Ishikawa (cell line): Measurements from ENCODE around the gene BCCIP.

Source experiments
- CEBPB ChIP-seq: IDR thresholded peaks from 2 replicates; pipeline ENCODE4 v1.6.1; 2012
- CREB1 ChIP-seq: IDR thresholded peaks from 2 replicates; pipeline ENCODE4 v1.6.1; 2012; ENCODE audit warnings: low read depth
- EP300 ChIP-seq: IDR thresholded peaks from 2 replicates; pipeline ENCODE4 v1.6.1; 2012; ENCODE audit warnings: borderline replicate concordance
- FOXM1 ChIP-seq: IDR thresholded peaks from 2 replicates; pipeline ENCODE4 v1.6.1; 2012; ENCODE audit warnings: low read depth, borderline replicate concordance
- NFIC ChIP-seq: IDR thresholded peaks from 2 replicates; pipeline ENCODE4 v1.6.1; 2012
- RAD21 ChIP-seq: IDR thresholded peaks from 2 replicates; pipeline ENCODE4 v1.6.1; 2012; ENCODE audit warnings: low read depth
- REST ChIP-seq: IDR thresholded peaks from 2 replicates; pipeline ENCODE4 v1.6.1; 2012; ENCODE audit warnings: low read depth, mild to moderate bottlenecking
- TAF1 ChIP-seq: IDR thresholded peaks from 2 replicates; pipeline ENCODE4 v1.6.1; 2012; ENCODE audit warnings: low read depth, mild to moderate bottlenecking
- TEAD4 ChIP-seq: IDR thresholded peaks from 2 replicates; pipeline ENCODE4 v1.6.1; 2012
- USF1 ChIP-seq: IDR thresholded peaks from 2 replicates; pipeline ENCODE4 v1.6.1; 2012
- YY1 ChIP-seq: IDR thresholded peaks from 2 replicates; pipeline ENCODE4 v1.6.1; 2012; ENCODE audit warnings: low read depth

- no peak for TF ChIP-seq FOXM1
- no peak for TF ChIP-seq TEAD4
- TF ChIP-seq REST, result no peak
- no peak for TF ChIP-seq CEBPB
- TF ChIP-seq CREB1, result no peak
- no peak for TF ChIP-seq YY1
- no peak for TF ChIP-seq USF1
- TF ChIP-seq RAD21, result no peak
- TF ChIP-seq EP300, result no peak
- no peak for TF ChIP-seq NFIC
- no peak for TF ChIP-seq TAF1
Observed at GRCh38 chr10:125812128-125812750, 11.1 kb upstream of the BCCIP start.
